NCI-H2029 (cell line): ENCODE data around the gene PCNX2.

Experiments
- DNase-seq: peaks from one replicate; lab custom pipeline; 2025; lab: John Stamatoyannopoulos, UW

Gene PCNX2

GRCh38 chr1:233256789-233257188 is 38.7 kb downstream of the PCNX2 start:
- no peak for DNase-seq

GRCh38 chr1:233256191-233256590 is 39.3 kb downstream of the PCNX2 start:
- DNase-seq, result no peak

- no peak for DNase-seq
Measured at GRCh38 chr1:233255145-233255544, 40.4 kb downstream of the PCNX2 start.

GRCh38 chr1:233253832-233254331 is 41.6 kb downstream of the PCNX2 start:
- DNase-seq, result no peak

- no peak for DNase-seq
Measured at GRCh38 chr1:233253231-233253831, 42.2 kb downstream of the PCNX2 start.

- no peak for DNase-seq
Measured at GRCh38 chr1:233252441-233252840, 43.1 kb downstream of the PCNX2 start.

GRCh38 chr1:233251201-233251720 is 44.3 kb downstream of the PCNX2 start:
- DNase-seq, result no peak

- no peak for DNase-seq
Measured at GRCh38 chr1:233248014-233248413, 47.5 kb downstream of the PCNX2 start.

- DNase-seq, result no peak
Measured at GRCh38 chr1:233246965-233247364, 48.6 kb downstream of the PCNX2 start.

GRCh38 chr1:233245191-233245765 is 50.2 kb downstream of the PCNX2 start:
- DNase-seq, result no peak

- DNase-seq, result no peak
Measured at GRCh38 chr1:233244183-233244582, 51.3 kb downstream of the PCNX2 start.

- peak; percentile 37 for DNase-seq
Measured at GRCh38 chr1:233242827-233243483, 52.6 kb downstream of the PCNX2 start.

- DNase-seq, result no peak
Measured at GRCh38 chr1:233241759-233242158, 53.8 kb downstream of the PCNX2 start.

GRCh38 chr1:233240829-233241682 is 54.5 kb downstream of the PCNX2 start:
- peak; percentile 43 for DNase-seq

- DNase-seq, result no peak
Measured at GRCh38 chr1:233240371-233240770, 55.2 kb downstream of the PCNX2 start.

GRCh38 chr1:233238884-233239431 is 56.6 kb downstream of the PCNX2 start:
- no peak for DNase-seq

GRCh38 chr1:233237647-233238046 is 57.9 kb downstream of the PCNX2 start:
- no peak for DNase-seq

GRCh38 chr1:233233508-233234040 is 62.0 kb downstream of the PCNX2 start:
- no peak for DNase-seq

- DNase-seq, result no peak
Measured at GRCh38 chr1:233230011-233230410, 65.5 kb downstream of the PCNX2 start.

- DNase-seq, result no peak
Measured at GRCh38 chr1:233229288-233229687, 66.2 kb downstream of the PCNX2 start.

GRCh38 chr1:233227930-233228465 is 67.5 kb downstream of the PCNX2 start:
- no peak for DNase-seq
